Cardiac septum (tissue), 1 donor: ENCODE measurements around the gene RTL1. TPM values are rescaled to one million over a fixed set of nuclear protein-coding genes. Genes with fewer than 3 reads are reported as not detected.

Experiments
- DNase-seq: peaks from one replicate; pipeline ENCODE4 v3.0.0-alpha.2; 2020; ENCODE audit warnings: low spot score
- intact Hi-C: fragments of 100-400 bp; cut with DNase I; formaldehyde crosslinking; loops from one replicate; pipeline ENCODE4 v1.14.0; 2022
- total RNA-seq: library from RNA; stranded (reverse); fragmentation: NEBNext Ultra II Directional; extraction: Animal tissue kit (Norgen Biotek cat#: 25700); gene quantifications from one replicate; pipeline ENCODE4 v1.2.1, GENCODE V29; 2021
- donor health status: DM: no; HTN: no; CAD: no.

The RTL1 gene
- total RNA-seq, 1 donor from 2014 or later: not detected

- peak; percentile 50 for DNase-seq
- intact Hi-C loops: no loop called here
These were observed 19.1 kb downstream of the RTL1 start for GRCh38 chr14:100884456-100884855.

- intact Hi-C loops: no loop called here
- DNase-seq: no peak
These were observed 19.8 kb downstream of the RTL1 start for GRCh38 chr14:100883789-100884101.

GRCh38 chr14:100882991-100883788, 20.3 kb downstream of the RTL1 start:
- no peak for DNase-seq
- intact Hi-C loops: no loop called here

GRCh38 chr14:100882026-100882967, 21.2 kb downstream of the RTL1 start:
- no peak for DNase-seq
- intact Hi-C loops: no loop called here

GRCh38 chr14:100881211-100882025, 22.1 kb downstream of the RTL1 start:
- intact Hi-C loops: no loop called here
- DNase-seq: no peak

GRCh38 chr14:100880271-100881101, 23.0 kb downstream of the RTL1 start:
- DNase-seq: no peak
- intact Hi-C loops: no loop called here

GRCh38 chr14:100879782-100880181, 23.7 kb downstream of the RTL1 start:
- no peak for DNase-seq

GRCh38 chr14:100879194-100879593, 24.3 kb downstream of the RTL1 start:
- intact Hi-C loops: no loop called here
- DNase-seq: no peak

More at GRCh38 chr14:100879782-100880181, 23.7 kb downstream of the RTL1 start:
- intact Hi-C loops: no loop called here

- intact Hi-C loops: no loop called here
- no peak for DNase-seq
These were observed 25.0 kb downstream of the RTL1 start for GRCh38 chr14:100878271-100879146.

- intact Hi-C loops: no loop called here
These were observed 27.5 kb downstream of the RTL1 start for GRCh38 chr14:100875861-100876590.

GRCh38 chr14:100875126-100875525, 28.4 kb downstream of the RTL1 start:
- intact Hi-C loops: no loop called here
- DNase-seq: no peak

More at GRCh38 chr14:100875861-100876590, 27.5 kb downstream of the RTL1 start:
- no peak for DNase-seq

- no peak for DNase-seq
- intact Hi-C loops: no loop called here
These were observed 29.0 kb downstream of the RTL1 start for GRCh38 chr14:100874411-100875091.

GRCh38 chr14:100874051-100874410, 29.5 kb downstream of the RTL1 start:
- DNase-seq: peak; percentile 17
- intact Hi-C loops: no loop called here

- intact Hi-C loops: no loop called here
- DNase-seq: peak; percentile 27
These were observed 30.4 kb downstream of the RTL1 start for GRCh38 chr14:100873096-100873482.

- intact Hi-C loops: no loop called here
- peak; percentile 64 for DNase-seq
These were observed 31.0 kb downstream of the RTL1 start for GRCh38 chr14:100872259-100873095.
